ENCODE data around the gene SMIM38.

Gene SMIM38

GRCh38 chr11:69189059-69189458 is 33.3 kb downstream of the SMIM38 start:
- no peak for DNase-seq

GRCh38 chr11:69190796-69191536 is 35.2 kb downstream of the SMIM38 start:
- DNase-seq: no peak

- no peak for DNase-seq
Observed at GRCh38 chr11:69192301-69192721, 36.6 kb downstream of the SMIM38 start.

- DNase-seq: no peak
Observed at GRCh38 chr11:69193151-69193550, 37.4 kb downstream of the SMIM38 start.

- DNase-seq: no peak
Observed at GRCh38 chr11:69193629-69194028, 37.9 kb downstream of the SMIM38 start.

- no peak for DNase-seq
Observed at GRCh38 chr11:69194396-69194795, 38.7 kb downstream of the SMIM38 start.

- no peak for DNase-seq
Observed at GRCh38 chr11:69194956-69195355, 39.2 kb downstream of the SMIM38 start.

GRCh38 chr11:69195824-69196782 is 40.4 kb downstream of the SMIM38 start:
- no peak for DNase-seq

GRCh38 chr11:69196783-69197169 is 41.0 kb downstream of the SMIM38 start:
- no peak for DNase-seq

- no peak for DNase-seq
Observed at GRCh38 chr11:69198891-69199582, 43.3 kb downstream of the SMIM38 start.

GRCh38 chr11:69199583-69200315 is 44.0 kb downstream of the SMIM38 start:
- no peak for DNase-seq

GRCh38 chr11:69200331-69201065 is 44.8 kb downstream of the SMIM38 start:
- DNase-seq: no peak

- no peak for DNase-seq
Observed at GRCh38 chr11:69201066-69201365, 45.3 kb downstream of the SMIM38 start.

- no peak for DNase-seq
Observed at GRCh38 chr11:69201764-69202370, 46.1 kb downstream of the SMIM38 start.

- DNase-seq: no peak
Observed at GRCh38 chr11:69202511-69203221, 46.9 kb downstream of the SMIM38 start.

- DNase-seq: no peak
Observed at GRCh38 chr11:69203381-69203780, 47.6 kb downstream of the SMIM38 start.

- DNase-seq: no peak
Observed at GRCh38 chr11:69203901-69204245, 48.1 kb downstream of the SMIM38 start.

GRCh38 chr11:69204246-69204940 is 48.7 kb downstream of the SMIM38 start:
- DNase-seq: no peak

- no peak for DNase-seq
Observed at GRCh38 chr11:69204941-69205742, 49.4 kb downstream of the SMIM38 start.
